NCI-H345 (cell line): Measurements from ENCODE around the gene STK16.

Experiments used
- DNase-seq: peaks from one replicate; lab custom pipeline; 2025; lab: John Stamatoyannopoulos, UW

Gene STK16

DNA sequence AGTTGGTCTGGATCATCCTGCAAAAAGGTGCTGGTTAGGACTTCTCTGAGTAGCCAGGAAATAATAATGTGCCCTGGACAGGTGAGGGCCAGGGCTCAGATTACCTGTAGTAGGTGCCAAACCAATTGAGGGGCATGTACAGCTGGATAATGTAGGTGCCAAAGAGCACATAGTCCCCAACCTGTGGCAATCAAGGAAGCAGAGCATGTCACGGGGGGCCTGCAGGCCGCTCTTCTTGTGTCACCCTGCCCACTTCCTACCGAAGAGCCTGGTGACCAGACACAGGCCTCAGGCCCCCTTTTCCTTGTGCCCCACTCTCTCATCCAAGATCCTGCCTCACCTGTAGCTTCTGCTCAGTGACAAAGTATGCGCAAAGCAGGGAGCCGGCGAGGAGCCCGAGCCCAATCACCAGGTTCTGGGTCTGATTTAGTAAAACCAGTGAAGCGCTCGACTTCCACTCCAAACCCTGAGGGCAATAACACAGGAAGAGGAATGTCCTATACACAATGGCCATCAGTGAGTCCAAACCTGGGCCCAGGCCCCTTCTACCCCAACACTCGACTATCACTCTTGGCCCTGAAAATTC, 31.7 kb upstream of the STK16 start:
- DNase-seq, result no peak

DNA sequence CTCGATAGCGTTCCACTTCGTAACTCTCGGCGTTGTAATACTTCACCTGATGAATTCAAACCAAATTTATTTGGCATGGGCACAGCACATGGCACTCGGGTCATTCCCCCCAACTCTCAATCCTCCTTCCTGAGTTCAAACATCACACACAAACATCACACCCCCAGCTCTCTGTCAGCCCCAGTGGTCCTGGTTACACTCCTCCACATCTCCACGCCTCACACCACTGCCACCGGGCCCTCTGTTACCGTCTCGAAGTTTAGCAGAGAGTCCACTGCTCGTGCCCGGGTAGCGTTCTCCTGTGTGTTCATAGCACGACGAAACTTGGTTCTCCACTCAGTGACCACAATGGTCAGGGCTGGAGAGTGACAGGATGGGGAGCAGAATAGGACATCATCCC, 31.1 kb upstream of the STK16 start:
- no peak for DNase-seq

DNA sequence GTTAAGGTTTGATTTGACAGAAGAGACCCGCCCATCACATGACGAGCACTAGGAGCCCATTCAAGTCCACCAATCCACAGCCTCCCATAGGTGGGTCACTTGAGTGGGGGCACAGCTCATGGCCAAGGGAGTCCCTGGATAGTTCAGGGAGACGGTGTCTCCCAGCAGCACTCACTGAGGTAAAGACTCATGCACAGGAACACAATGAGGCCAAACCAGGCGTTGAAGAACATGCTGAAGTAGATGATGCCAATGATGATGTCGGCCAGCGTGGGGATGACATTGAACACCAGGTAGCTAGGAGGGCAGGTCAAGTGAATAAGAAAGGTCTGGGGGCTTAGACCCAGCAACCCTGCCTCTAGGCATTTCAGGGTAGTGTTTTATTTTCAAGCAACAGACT, 30.5 kb upstream of the STK16 start:
- DNase-seq, result no peak

DNA sequence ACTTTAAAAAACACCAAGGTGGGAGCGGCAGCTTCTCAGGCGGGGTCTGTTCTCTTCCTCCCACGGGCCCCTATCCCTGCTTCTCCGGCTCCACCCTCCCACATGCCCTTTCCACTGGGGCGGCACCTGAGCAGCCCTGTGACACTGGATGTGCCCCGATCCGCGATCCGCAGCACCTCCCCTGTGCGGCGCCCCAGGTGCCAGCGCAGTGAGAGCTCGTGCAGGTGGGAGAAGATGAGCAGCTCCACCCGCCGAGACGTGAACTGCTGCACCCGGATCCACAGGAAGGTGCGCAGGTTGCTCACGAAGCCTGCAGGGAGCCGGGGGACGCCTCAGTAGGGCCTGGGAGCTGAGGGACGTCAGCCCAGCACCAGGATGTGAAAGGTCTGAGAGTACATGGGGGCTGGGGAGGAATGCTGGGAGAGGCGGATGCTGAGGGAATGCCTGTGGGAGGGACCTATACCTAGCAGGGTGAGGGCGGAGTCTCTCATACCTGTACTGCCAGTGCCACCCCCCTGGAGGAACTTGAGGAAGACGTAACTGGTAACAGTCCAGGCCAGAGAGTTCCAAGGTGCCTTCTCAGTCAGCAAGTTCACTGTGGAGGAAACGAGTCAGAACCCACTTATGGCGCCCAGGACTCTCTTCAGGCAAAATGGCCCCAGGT, 29.3 kb upstream of the STK16 start:
- DNase-seq, result no peak

DNA sequence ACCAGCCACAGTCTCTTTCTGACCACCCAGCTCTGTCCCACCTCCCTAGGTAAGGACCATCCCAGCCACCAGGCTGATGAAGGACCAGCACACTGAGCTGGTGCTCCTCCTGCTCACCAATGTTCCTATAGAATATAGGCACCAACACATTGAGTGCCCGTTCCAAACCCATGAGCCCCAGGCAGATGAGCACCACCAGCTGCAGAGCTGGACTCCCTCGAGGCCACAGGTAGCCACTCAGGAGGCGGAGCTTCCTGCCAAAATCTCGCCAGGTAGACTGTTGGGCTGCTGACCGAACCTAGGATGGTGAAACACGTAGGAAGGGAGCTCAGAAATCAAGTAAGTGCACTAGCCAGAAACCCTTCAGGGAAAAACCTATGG, 28.8 kb upstream of the STK16 start:
- no peak for DNase-seq

DNA sequence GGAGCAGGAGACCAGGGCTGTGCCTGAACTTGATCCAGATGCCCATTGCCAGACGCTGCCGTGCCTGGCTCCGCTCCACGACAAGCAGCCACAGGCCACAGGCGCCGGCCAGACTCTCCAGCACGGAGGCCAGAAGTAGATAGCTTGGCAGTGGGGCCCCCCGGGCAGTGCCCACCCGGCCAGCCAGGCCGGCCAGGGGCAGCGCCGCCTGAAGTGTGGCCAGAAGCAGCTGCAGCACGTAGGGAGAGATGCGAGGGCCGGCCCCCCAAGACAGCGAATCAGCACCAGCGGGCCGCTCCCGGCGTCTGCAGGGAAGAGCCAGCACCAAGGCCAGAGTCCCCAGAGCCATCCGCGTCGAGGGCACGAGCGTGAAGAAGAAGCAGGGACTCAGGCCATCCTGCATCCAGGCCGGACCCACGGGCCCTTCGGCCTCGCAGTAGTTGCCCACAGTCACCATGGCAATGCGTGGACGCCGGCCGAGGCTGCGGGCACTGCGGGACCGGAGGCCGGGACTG, 27.0 kb upstream of the STK16 start:
- DNase-seq, result peak; percentile 67

DNA sequence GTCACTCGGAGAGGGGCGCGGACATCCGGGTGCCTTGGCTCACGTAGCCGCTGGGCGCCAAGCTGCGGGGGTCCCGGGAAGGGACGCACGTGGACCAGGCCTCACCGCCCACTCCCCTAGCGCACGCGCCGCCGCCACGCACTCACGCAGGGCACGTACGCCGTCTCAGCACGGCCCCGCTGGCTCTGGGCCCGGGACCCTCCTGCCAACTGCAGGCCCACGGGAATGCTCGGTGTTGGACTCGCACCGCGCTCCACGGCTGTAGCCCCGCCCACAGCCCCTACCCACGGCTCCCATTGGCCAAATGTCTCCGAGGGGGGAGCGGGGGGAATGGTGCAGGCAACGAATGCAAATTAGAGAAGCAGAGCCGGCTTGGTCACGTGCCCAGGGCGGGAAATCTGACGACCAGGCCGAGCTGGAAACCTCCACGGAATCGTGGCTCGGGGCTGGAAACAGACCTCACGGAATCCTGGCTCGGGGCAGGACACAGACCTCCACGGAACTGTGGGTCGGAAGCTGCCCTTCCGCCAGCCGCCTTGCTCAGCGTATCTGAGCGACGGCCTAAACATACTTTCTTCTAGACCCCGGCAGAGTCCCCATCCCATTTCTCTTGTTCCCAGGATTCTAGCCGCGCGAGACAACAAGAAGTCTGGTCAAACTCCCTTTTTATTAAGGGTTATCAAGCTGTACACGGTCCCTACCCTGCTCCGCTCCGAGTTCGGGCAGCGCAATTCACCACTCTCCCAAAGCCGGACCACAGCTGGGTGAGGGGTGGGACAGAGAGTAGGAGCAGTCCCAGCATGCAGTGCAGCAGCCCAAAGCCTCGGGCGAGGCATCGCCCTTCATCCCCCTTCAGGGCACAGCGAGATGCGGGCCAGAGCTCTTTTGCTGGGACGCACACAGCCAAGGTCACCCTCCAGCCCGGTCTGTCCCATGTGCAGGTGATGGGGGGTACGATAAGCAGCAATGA, 26.3 kb upstream of the STK16 start, which contains the start of gene ABCB6:
TSS of gene ABCB6 (minus strand) at position 227 of the 970 bp plus-strand sequence. CDS start 285 bp downstream, outside the sequence.
- peak; percentile 96 for DNase-seq

- DNase-seq, result no peak
Observed at GRCh38 chr2:219219784-219220532, 25.3 kb upstream of the STK16 start.

GRCh38 chr2:219220652-219221402, 24.5 kb upstream of the STK16 start:
- DNase-seq, result no peak

GRCh38 chr2:219221957-219222518, 23.2 kb upstream of the STK16 start:
- no peak for DNase-seq

GRCh38 chr2:219223831-219224610, 21.3 kb upstream of the STK16 start:
- DNase-seq, result no peak

- no peak for DNase-seq
Observed at GRCh38 chr2:219225350-219225749, 19.9 kb upstream of the STK16 start.

- DNase-seq, result no peak
Observed at GRCh38 chr2:219228041-219228910, 17.0 kb upstream of the STK16 start.

DNA sequence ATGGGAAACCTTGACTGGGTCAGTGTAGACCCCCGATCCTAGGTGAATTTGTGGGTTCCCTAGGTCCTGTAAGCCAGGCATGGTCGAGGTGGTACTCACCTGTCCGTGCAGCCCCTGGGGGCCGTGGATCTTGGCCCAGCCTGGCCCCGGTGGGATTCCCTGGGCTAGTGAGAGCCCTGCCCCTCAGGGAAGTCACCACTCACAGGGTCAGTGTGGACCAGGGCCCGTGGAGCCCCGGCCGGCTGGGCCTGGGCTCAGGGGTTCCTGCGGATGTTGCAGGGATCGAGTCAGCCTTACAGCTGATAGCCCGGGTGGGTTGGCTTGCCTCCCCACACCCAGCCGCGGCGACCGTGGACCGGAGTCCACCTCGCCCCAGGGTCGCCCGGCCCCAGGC, 16.4 kb upstream of the STK16 start:
- DNase-seq, result no peak

DNA sequence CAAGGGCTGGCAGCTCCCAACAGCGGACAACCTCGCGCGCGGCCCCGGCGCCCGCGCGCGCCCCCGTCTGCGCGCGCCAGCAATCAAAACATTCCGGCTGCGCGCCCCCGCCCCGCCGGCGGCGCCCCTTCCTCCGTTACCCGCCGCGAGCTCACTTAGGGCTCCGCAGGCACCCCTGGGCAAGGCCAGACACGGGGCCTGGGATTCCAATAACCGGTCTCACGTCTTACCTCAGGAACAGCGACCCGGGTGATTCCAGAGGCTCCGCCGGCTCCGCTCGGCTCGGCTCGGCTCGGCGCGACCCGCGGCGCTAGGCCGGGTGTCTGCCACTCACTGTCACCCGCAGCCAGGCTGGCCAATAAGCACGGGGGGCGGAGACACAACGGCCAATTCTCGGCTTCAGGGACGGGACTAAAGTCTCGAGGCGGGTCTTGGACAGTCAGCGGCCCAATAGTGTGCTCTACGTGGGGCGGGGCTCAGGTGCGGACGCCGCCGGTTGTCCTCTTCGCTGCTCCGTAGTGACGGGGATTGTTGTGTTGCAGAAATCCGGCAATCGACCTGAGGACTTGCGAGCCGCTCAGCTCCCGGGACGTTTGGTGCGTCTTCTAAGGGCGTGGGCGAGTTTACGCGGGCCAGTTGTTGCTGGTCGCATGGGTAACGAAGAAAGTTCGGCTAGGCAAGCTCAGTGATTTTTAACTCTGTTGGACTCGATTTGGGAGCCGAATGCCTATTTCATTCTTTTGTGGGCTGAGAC, 15.8 kb upstream of the STK16 start, which contains the start of the genes ANKZF1 and ATG9A:
TSS of gene ANKZF1 (plus strand) at position 502 of the 754 bp plus-strand sequence. CDS start 452 bp downstream, outside the sequence.
TSS of gene ATG9A (minus strand) at position 332 of the 754 bp plus-strand sequence. CDS start 1,612 bp downstream, outside the sequence.
- DNase-seq, result peak; percentile 99

- peak; percentile 22 for DNase-seq
Observed at GRCh38 chr2:219230059-219230540, 15.2 kb upstream of the STK16 start.

DNA sequence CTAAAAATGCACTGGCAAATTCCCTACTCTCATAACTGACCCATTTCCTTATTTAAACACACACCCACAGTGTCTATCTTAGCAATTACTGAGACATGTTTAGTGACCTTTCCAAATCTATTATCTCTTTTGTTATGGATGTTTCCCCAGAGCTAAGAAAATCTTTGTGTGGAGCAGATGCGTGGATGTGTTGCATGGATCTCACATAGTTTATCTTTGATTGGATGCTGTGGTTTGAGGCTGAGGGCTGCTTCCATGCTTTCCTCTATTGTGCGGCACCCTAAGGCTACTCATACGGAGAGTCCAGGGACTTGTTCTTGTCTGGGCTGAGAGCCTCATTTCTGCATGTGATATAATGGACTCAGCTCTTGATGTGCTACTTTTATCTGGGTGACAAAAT, 10.9 kb upstream of the STK16 start:
- DNase-seq, result no peak

- DNase-seq, result no peak
Observed at GRCh38 chr2:219243291-219243761, 2.0 kb upstream of the STK16 start.
